AG09319 (cell line): Measurements from ENCODE around the gene ARFGAP1.

Source experiments
- DNase-seq: peaks from one replicate; pipeline ENCODE4 v3.0.0-alpha.2; 2010; ENCODE audit warnings: low read depth; ENCODE audit errors: extremely low read depth
- TF ChIP-seq, protein P1 (sequence below): IDR thresholded peaks from 2 replicates; pipeline ENCODE4 v1.5.1; 2011; ENCODE audit warnings: low read depth, mild to moderate bottlenecking, inconsistent platforms, low read length, moderate library complexity

ARFGAP1 gene

DNA sequence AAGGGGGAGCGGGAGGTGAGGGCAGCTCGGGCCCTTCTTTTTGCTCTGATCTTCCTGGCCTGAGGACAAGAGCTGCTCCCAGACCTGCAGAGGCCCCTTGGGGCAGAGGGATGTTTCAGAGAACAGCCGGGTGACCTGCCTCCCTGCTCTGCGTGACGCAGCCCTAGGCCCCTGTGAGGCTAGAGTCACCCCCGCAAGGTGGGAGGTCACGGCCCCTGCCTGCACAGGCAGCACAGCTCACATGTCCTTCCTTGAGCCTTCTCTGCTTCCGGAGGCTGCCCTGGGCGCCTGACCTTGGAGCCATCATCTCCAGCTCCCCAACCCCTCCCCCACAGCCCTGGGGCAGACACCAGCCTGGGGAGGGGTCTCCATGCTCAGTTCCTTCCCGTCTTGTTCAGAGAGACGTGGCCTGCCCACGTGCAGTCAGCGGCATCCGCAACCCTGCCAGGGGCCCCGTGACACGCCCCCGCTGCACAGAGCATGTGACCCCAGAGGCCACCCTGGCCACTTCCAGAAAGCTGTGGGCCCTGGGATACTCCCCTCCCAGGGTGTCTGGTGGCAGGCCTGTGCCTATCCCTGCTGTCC, 37.1 kb upstream of the ARFGAP1 start, which contains the start of gene BIRC7:
Gene BIRC7 (plus strand): TSS at position 507 of the 585 bp plus-strand sequence. CDS start 192 bp downstream, outside the sequence.
- TF ChIP-seq, protein P1, sequence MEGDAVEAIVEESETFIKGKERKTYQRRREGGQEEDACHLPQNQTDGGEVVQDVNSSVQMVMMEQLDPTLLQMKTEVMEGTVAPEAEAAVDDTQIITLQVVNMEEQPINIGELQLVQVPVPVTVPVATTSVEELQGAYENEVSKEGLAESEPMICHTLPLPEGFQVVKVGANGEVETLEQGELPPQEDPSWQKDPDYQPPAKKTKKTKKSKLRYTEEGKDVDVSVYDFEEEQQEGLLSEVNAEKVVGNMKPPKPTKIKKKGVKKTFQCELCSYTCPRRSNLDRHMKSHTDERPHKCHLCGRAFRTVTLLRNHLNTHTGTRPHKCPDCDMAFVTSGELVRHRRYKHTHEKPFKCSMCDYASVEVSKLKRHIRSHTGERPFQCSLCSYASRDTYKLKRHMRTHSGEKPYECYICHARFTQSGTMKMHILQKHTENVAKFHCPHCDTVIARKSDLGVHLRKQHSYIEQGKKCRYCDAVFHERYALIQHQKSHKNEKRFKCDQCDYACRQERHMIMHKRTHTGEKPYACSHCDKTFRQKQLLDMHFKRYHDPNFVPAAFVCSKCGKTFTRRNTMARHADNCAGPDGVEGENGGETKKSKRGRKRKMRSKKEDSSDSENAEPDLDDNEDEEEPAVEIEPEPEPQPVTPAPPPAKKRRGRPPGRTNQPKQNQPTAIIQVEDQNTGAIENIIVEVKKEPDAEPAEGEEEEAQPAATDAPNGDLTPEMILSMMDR, result no peak
- DNase-seq, result no peak

DNA sequence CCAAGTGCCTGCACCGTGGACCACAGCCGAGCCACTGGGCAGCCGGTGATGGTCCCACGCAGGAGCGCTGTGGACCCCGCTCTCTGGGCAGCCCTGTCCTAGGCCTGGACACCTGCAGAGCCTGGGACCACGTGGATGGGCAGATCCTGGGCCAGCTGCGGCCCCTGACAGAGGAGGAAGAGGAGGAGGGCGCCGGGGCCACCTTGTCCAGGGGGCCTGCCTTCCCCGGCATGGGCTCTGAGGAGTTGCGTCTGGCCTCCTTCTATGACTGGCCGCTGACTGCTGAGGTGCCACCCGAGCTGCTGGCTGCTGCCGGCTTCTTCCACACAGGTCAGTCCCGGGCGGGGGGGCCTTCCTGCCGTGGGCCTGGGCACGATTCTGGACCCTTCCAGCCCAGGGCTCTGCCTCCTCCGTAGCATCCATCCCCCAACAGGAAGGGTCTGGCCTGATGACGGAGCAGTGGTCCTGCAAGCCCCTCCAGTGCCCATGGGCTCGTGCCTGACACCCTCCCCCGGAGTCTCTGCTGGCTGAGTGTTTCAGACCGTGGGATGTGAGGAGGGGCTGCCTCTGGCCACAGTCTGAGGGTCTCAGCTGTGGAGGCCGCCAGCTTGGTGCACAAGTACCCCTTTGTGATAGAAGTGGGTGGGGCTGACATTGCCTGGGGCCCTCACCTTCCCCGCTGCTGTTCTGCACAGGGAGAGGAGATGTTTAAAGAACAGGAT, 36.3 kb upstream of the ARFGAP1 start:
- DNase-seq, result no peak
- TF ChIP-seq, protein P1, result no peak

GRCh38 chr20:63238031-63238430, 34.6 kb upstream of the ARFGAP1 start:
- TF ChIP-seq, protein P1, result no peak

GRCh38 chr20:63238514-63239125, 34.0 kb upstream of the ARFGAP1 start:
- TF ChIP-seq, protein P1, result no peak
- DNase-seq, result no peak

More at GRCh38 chr20:63238031-63238430, 34.6 kb upstream of the ARFGAP1 start:
- DNase-seq, result no peak

DNA sequence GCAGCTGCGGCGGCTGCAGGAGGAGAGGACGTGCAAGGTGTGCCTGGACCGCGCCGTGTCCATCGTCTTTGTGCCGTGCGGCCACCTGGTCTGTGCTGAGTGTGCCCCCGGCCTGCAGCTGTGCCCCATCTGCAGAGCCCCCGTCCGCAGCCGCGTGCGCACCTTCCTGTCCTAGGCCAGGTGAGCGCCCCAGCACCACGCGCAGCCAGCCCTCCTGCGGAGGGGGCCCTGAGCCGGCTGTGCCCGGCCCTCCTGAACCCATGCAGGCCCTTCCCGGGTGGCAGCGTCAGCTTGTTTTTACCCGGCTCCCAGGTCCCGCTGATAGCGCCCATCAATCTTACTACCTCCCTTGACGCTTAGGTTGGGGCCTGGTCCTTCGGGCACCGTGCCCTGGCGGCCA, 33.2 kb upstream of the ARFGAP1 start:
- no peak for DNase-seq
- TF ChIP-seq, protein P1, result no peak

GRCh38 chr20:63240004-63240403, 32.6 kb upstream of the ARFGAP1 start:
- DNase-seq, result no peak
- TF ChIP-seq, protein P1, result no peak

- no peak for DNase-seq
- TF ChIP-seq, protein P1, result no peak
Measured at GRCh38 chr20:63241272-63241671, 31.3 kb upstream of the ARFGAP1 start.
